ENCODE data around the gene THSD4. TPM values are rescaled to one million over a fixed set of nuclear protein-coding genes. Genes with fewer than 3 reads are reported as not detected.
A peak's percentile ranks its signal among the peaks of the same experiment; 100 is the strongest.

Gene THSD4
- total RNA-seq, 3 donors from 2014 or later = 18.3 to 46.2 (median 27.1) TPM

DNA sequence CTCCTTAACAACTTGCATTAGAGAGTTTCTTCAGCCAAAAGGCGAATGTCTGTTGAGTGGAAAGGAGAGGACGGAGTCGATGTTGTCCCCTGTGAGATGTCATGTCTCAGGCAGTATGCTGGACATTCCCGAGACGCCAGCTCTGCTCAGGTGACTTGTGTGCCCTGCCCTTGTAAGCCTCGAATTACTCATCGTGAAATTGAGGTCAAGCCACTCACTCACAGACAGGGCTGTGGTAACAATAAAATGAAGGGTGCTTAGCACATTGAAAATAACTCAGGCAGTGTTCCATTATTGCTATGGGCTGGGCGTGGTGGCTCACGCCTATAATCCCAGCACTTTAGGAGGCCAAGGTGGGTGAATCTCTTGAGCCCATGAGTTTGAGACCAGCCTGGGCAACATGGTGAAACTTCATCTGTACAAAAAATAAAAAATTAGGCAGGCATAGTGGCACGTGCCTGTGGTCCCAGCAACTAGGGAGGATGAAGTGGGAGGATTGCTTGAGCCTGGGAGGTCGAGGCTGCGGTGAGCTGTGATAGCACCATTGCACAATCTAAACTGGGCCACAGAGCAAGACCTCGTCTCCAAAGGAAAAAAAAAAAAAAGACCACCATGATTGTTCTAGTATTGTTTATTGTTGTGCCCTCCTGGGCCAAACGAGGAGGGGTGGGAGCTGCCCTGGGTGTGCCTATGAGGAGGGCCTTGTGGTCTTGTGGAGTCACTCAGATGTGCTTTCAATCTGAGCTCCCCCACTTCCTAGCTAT lies 214.4 kb downstream of the THSD4 start:
- Histone ChIP-seq H3K36me3 (ENCODE audit: low read depth) (no peaks in the 10 kb centered on the region), H3K4me3 (no peak overlapping the region), H3K9me3 (no peaks in the 10 kb centered on the region), H3K4me1 (ENCODE audit: low read depth) (peaks cover 28% of the 10 kb centered on the region)
- TF ChIP-seq, protein P1, sequence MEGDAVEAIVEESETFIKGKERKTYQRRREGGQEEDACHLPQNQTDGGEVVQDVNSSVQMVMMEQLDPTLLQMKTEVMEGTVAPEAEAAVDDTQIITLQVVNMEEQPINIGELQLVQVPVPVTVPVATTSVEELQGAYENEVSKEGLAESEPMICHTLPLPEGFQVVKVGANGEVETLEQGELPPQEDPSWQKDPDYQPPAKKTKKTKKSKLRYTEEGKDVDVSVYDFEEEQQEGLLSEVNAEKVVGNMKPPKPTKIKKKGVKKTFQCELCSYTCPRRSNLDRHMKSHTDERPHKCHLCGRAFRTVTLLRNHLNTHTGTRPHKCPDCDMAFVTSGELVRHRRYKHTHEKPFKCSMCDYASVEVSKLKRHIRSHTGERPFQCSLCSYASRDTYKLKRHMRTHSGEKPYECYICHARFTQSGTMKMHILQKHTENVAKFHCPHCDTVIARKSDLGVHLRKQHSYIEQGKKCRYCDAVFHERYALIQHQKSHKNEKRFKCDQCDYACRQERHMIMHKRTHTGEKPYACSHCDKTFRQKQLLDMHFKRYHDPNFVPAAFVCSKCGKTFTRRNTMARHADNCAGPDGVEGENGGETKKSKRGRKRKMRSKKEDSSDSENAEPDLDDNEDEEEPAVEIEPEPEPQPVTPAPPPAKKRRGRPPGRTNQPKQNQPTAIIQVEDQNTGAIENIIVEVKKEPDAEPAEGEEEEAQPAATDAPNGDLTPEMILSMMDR (IDR thresholded peaks at IDR 0.05) = no peak
- DNase-seq (peak; percentile 66 to 71 (median 71)), ATAC-seq (peak; percentile 91)
- intact Hi-C loops (cut with DNase I, micrococcal nuclease) = loop anchor here in 1 of 2 donors (10.0 kb wide), 1 partner anchor 55 kb away; no protein-coding TSS in a partner anchor

- TF ChIP-seq, protein P1 (IDR thresholded peaks at IDR 0.05) = no peak
- no peak for ATAC-seq
- Histone ChIP-seq H3K4me1 (ENCODE audit: low read depth) (peaks cover 28% of the 10 kb centered on the region), H3K36me3 (ENCODE audit: low read depth) (no peaks in the 10 kb centered on the region), H3K9me3 (no peaks in the 10 kb centered on the region), H3K4me3 (no peak overlapping the region)
- DNase-seq = no peak
- intact Hi-C loops (cut with DNase I, micrococcal nuclease) = loop anchor here in 1 of 2 donors (10.0 kb wide), 1 partner anchor 56 kb away; no protein-coding TSS in a partner anchor
These were observed 215.4 kb downstream of the THSD4 start for GRCh38 chr15:71330638-71331162.

DNA sequence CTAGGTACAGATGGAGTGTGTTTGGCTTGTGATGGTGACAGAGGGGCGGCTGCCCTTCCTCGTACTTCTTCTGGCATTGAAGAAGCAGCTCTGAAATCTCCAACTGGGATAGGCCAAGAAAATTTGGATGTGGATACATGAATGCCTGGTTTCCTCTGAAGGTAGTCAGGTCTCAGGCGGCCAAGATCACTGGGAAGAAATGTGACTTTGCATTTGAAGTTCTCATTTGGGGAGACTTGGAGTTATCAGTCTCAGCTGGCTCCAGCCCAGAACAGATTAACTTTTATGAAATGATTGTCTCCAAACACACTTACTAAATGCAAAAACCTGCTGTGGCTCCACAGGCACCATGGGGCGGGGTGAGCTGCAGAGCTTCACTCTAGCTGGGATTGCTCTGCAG lies 215.9 kb downstream of the THSD4 start:
- peaks cover 28% of the 10 kb centered on the region for H3K4me1 ChIP-seq (ENCODE audit: low read depth)
- intact Hi-C loops (cut with DNase I, micrococcal nuclease) = loop anchor here in 1 of 2 donors (10.0 kb wide), 1 partner anchor 56 kb away; no protein-coding TSS in a partner anchor
- H3K4me3 ChIP-seq = no peak overlapping the region
- ATAC-seq (no peak), DNase-seq (peak in 1 of 3 donors; percentile 50)
- H3K9me3 ChIP-seq = no peaks in the 10 kb centered on the region
- TF ChIP-seq, protein P1 (IDR thresholded peaks at IDR 0.05) = no peak
- no peaks in the 10 kb centered on the region for H3K36me3 ChIP-seq (ENCODE audit: low read depth)

GRCh38 chr15:71332431-71333004 lies 217.2 kb downstream of the THSD4 start:
- Histone ChIP-seq H3K4me3 (no peak overlapping the region), H3K9me3 (no peaks in the 10 kb centered on the region), H3K4me1 (ENCODE audit: low read depth) (peaks cover 28% of the 10 kb centered on the region), H3K36me3 (ENCODE audit: low read depth) (no peaks in the 10 kb centered on the region)
- TF ChIP-seq, protein P1 (IDR thresholded peaks at IDR 0.05) = no peak
- ATAC-seq (no peak), DNase-seq (no peak)
- intact Hi-C loops (cut with DNase I, micrococcal nuclease) = loop anchor here in 1 of 2 donors (10.0 kb wide), 1 partner anchor 58 kb away; no protein-coding TSS in a partner anchor

DNA sequence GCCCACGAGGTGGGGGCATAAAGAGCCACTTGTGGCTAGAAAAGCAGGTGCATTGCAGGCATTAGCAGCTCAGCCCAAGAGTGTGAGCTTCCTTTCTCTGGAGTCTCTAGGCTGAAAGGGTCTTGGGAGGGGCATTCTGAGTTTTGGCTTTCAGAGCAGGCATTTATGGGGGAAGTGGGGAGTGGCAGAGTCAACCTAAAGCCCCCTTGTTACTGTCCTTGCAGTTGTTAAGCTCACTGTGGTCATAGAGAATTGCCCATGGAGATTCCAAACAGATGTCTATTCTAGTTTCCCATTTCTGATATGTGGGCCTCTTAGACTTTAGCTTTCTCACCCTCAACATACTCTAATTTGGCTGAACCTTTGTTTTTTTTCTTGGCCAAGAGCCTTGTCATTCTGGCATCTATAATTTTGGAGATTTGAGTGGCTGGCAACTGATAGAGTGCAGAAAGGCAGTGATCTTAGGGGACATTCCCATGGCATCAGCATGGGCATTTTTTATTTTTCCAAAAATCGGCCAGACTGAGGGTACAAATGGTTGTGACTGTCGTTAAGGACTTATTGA lies 217.9 kb downstream of the THSD4 start:
- DNase-seq (no peak), ATAC-seq (no peak)
- no peaks in the 10 kb centered on the region for H3K36me3 ChIP-seq (ENCODE audit: low read depth)
- TF ChIP-seq, protein P1 (IDR thresholded peaks at IDR 0.05) = no peak
- H3K9me3 ChIP-seq = no peaks in the 10 kb centered on the region
- intact Hi-C loops (cut with DNase I, micrococcal nuclease) = loop anchor here in 1 of 2 donors (10.0 kb wide), 1 partner anchor 58 kb away; no protein-coding TSS in a partner anchor
- H3K4me1 ChIP-seq (ENCODE audit: low read depth) = peaks cover 28% of the 10 kb centered on the region
- no peak overlapping the region for H3K4me3 ChIP-seq

Measured in mucosa of descending colon (tissue), 3 donors.